AG04450 (cell line): ENCODE data around the gene SLC26A11. TPM values are rescaled to one million over a fixed set of nuclear protein-coding genes. Genes with fewer than 3 reads are reported as not detected.

Experiments
- CTCF ChIA-PET: fragments of 300-600, 350-600 bp; formaldehyde crosslinking; extraction: SDS; loops from one replicate; lab custom pipeline; 2022; ENCODE audit warnings: antibody characterized with exemption, inconsistent platforms; lab: Charles Lee
- POLR2A ChIA-PET: fragments of 350-600 bp; formaldehyde crosslinking; extraction: SDS; loops from one replicate; lab custom pipeline; 2021; ENCODE audit warnings: antibody characterized with exemption, inconsistent platforms; lab: Yijun Ruan, JAX
- DNase-seq: peaks from one replicate; pipeline ENCODE4 v3.0.0-alpha.2; 2011; ENCODE audit warnings: low read depth, low spot score
- H3K27ac ChIP-seq: one replicate; pipeline ENCODE4 v1.5.1; 2012; ENCODE audit warnings: low read depth, low read length, control low read depth
- H3K27me3 ChIP-seq: one replicate; pipeline ENCODE4 v1.6.0; 2012; ENCODE audit warnings: low read length; ENCODE audit not compliant: control insufficient read depth, insufficient read depth
- H3K4me3 ChIP-seq: 2 replicates; pipeline ENCODE4 v1.5.1; 2011; ENCODE audit warnings: mild to moderate bottlenecking, low read depth, low read length, control low read depth
- H3K9me3 ChIP-seq: 2 replicates; pipeline ENCODE4 v1.5.1; 2012; ENCODE audit warnings: low read length; ENCODE audit not compliant: control insufficient read depth, insufficient read depth
- polyA plus RNA-seq: library from polyadenylated mRNA; depleted of rRNA; stranded (reverse); fragments of >200 nt; gene quantifications from 2 replicates; pipeline ENCODE4 v1.2.3, GENCODE V29; 2011
- TF ChIP-seq, protein P1 (sequence below): IDR thresholded peaks from 2 replicates; pipeline ENCODE4 v1.5.1; 2011; ENCODE audit warnings: low read depth, low read length, control low read depth, inconsistent platforms

The SLC26A11 gene
- polyA plus RNA-seq, 1 experiment = 8.9 TPM

DNA sequence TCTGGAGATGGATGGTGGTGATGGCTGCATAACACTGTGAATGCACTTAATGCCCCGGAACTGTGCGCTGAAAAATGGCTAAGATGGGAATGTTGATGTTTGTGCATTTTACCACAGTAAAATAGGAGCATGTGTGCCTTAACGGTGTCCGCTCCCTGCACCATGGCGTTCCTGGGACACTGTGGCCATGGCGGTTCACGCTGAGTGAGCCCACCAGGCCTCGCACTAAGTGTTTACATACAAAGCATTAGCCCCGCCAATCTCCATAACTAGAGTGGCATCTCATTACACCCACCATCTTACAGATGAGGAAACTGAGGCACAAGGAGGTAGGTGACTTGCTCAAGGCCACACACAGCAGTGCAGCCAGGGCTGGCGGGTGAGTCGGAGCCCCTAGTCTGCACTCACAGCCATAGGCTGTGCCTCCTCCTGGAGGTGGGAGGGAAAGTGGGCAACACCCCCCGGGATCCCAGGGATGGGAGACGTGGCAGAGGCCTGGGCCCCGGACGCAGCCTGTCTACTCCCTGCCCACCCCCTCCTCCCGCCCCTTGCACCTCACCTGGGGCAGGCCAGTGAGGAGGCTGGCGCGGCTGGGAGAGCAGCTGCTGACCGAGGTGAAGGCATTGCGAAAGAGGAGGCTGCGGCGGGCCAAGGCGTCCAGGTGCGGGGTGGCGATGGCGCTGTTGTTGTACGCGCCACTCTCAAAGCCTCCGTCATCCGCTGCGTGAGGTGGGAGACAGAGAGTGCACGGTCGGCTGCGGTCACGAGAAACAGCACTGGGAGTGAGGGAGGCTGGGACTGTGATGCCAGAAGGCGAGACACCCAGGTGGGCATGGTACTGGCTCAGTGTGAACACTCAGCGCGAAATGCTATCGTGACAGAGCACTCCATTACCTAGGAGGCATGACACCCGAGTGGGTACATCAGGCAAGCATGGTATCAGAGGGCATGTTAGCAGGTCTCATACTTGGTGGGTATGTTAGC is 3.5 kb upstream of the SLC26A11 start:
- H3K9me3 ChIP-seq = no peaks in the 10 kb centered on the region; the same call in 1 of the 2 replicates
- no peak for DNase-seq
- no peak overlapping the region for H3K4me3 ChIP-seq
- CTCF ChIA-PET = no interaction called here
- no peaks in the 10 kb centered on the region for H3K27me3 ChIP-seq
- POLR2A ChIA-PET = no interaction called here
- no peak overlapping the region for H3K27ac ChIP-seq
- TF ChIP-seq, protein P1, sequence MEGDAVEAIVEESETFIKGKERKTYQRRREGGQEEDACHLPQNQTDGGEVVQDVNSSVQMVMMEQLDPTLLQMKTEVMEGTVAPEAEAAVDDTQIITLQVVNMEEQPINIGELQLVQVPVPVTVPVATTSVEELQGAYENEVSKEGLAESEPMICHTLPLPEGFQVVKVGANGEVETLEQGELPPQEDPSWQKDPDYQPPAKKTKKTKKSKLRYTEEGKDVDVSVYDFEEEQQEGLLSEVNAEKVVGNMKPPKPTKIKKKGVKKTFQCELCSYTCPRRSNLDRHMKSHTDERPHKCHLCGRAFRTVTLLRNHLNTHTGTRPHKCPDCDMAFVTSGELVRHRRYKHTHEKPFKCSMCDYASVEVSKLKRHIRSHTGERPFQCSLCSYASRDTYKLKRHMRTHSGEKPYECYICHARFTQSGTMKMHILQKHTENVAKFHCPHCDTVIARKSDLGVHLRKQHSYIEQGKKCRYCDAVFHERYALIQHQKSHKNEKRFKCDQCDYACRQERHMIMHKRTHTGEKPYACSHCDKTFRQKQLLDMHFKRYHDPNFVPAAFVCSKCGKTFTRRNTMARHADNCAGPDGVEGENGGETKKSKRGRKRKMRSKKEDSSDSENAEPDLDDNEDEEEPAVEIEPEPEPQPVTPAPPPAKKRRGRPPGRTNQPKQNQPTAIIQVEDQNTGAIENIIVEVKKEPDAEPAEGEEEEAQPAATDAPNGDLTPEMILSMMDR = no peak

DNA sequence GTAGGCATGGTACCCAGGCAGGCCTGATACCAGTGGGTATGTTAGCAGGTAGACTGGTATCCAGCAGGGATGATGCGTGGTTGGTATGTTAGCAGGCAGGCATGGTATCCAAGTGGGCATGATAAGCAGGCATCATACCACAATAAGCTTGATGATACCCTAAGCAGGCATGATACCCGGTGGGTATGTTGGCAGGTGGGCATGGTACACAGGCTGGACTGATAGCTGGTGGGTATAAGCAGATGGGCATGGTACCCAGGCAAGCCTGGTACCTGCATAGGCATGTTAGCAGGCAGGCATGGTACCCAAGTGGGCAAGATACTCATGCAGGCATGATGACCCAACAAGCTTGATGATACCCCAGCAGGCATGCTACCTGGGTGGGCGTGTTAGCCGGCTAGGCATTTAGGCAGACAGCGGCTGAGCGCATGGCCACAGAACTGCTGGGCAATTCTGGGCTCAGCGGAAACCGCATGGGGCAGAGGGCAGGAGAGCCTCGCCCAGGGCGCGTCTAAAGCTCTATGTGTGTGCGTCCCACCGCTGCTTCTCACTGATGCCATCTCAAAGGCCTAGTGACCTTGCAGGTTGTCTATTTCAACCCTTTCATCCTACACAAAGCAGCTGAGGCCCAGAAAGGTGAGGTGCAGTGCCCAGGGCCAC is 2.4 kb upstream of the SLC26A11 start:
- Histone ChIP-seq H3K27me3 (no peaks in the 10 kb centered on the region), H3K4me3 (no peak overlapping the region), H3K27ac (no peak overlapping the region), H3K9me3 (no peaks in the 10 kb centered on the region; the same call in 1 of the 2 replicates)
- TF ChIP-seq, protein P1 = no peak
- no peak for DNase-seq
- ChIA-PET POLR2A (no interaction called here), CTCF (interaction anchor here (0.7 to 1.2 kb wide), 3 partner anchors 23 to 116 kb away, joined by 3 to 4 read pairs (median 3); partner anchors contain the start of gene GAA)

DNA sequence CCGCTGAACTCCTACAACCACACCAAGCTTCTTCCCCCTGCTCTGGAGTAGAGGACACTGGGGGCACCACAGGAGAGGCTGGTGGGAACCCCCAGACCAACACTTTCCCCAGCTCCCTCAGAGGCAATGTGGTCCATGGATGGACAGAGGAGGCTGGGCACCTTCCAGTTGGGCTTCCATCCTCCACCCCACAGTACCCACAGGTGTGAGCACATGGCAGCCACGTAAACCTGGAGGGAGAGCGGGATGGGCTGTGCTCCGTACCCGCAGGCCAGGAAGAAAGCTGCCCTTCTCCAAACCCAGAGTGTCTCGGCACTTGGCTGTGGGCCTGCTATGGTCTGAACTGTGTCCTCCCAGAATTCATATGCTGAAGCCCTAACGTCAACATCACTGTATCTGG is 1.8 kb upstream of the SLC26A11 start:
- Histone ChIP-seq H3K4me3 (no peak overlapping the region), H3K9me3 (no peaks in the 10 kb centered on the region; the same call in 1 of the 2 replicates), H3K27me3 (no peaks in the 10 kb centered on the region), H3K27ac (no peak overlapping the region)
- TF ChIP-seq, protein P1 = no peak
- ChIA-PET CTCF (interaction anchor here (0.7 to 1.2 kb wide), 3 partner anchors 23 to 117 kb away, joined by 3 to 4 read pairs (median 3); partner anchors contain the start of gene GAA), POLR2A (no interaction called here)
- DNase-seq = no peak

DNA sequence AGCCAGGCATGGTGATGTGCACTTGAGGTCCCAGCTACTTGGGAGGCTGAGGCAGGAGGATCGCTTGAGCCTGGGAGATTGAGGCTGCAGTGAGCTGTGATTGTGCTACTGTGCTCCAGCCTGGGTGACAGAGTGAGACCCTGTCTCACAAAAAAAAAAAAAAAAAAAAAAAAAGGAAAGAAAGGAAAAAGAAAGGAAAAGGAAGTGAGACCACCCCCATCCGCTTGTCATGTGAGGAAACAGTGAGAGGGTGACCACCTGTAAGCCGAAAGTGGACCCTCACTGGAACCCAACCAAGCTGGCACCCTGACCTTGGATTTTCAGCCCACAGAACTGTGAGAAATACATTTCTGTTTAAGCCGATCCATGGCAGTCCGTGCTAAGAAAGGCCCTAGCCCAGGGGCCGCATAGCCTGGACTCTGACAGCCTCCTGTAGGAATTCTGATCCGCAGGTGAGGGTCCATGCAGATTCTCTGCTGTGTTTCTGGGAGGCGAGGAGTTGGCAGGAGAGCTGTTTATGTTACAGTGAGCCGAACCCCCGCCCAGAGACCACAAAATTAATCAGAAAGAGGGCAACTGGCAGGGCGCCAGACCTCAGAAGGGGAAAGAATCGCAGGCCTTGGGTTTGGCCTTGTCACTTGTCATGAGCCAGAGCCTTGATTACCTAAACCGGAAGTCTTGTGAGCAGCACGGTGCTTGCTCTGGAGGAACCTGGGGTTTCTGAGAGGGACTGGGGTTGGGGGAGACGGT is 1.0 kb upstream of the SLC26A11 start:
- TF ChIP-seq, protein P1 = no peak

More for the DNA sequence above, 1.0 kb upstream of the SLC26A11 start:
- peak; percentile 13 for DNase-seq
- CTCF ChIA-PET = interaction anchor here (0.6 to 1.2 kb wide), 3 partner anchors 44 to 118 kb away, joined by 3 to 4 read pairs (median 3); partner anchors contain the start of gene GAA
- POLR2A ChIA-PET = interaction anchor here (0.7 kb wide), 1 partner anchor 41 kb away, joined by 8 read pairs; the partner anchor contains the start of gene RNF213
- H3K27me3 ChIP-seq = no peaks in the 10 kb centered on the region
- H3K9me3 ChIP-seq = no peaks in the 10 kb centered on the region; the same call in 1 of the 2 replicates
- peak overlapping the region; percentile 80 for H3K4me3 ChIP-seq
- H3K27ac ChIP-seq = peak overlapping the region; percentile 68
